Dermis blood vessel endothelial cell (primary cell): Measurements from ENCODE around the gene ABLIM2. TPM values are rescaled to one million over a fixed set of nuclear protein-coding genes. Genes with fewer than 3 reads are reported as not detected.

Experiments
- DNase-seq: peaks from one replicate; pipeline ENCODE4 v3.0.0; 2010
- total RNA-seq: library from RNA; depleted of rRNA; stranded (reverse); fragments of >200 nt; gene quantifications from 2 replicates; pipeline ENCODE4 v1.2.3, GENCODE V29; 2014

ABLIM2 gene
- total RNA-seq, 1 donor from 2014 or later = 8.8 TPM

GRCh38 chr4:8019396-8020365, 138.9 kb downstream of the ABLIM2 start:
- DNase-seq = no peak

DNA sequence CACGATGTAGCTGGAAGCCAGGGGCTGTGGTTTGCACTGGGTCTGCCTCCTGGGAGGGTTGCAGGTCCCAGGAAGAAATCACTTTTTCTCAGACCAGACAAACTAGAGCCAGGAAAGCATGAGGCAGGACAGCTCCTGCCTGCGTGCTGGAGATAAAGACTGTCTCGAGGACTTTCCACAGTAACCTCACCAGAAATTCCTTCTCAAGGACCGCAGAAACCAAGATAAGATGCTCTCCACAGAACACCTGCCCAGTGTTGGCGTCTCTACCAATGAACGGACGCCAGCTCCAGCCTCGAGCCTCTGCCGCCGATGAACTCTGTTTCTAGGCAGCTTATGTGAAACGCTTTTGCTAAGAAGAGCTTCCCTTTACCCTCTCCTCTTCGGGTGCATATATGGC, 142.1 kb downstream of the ABLIM2 start:
- no peak for DNase-seq

DNA sequence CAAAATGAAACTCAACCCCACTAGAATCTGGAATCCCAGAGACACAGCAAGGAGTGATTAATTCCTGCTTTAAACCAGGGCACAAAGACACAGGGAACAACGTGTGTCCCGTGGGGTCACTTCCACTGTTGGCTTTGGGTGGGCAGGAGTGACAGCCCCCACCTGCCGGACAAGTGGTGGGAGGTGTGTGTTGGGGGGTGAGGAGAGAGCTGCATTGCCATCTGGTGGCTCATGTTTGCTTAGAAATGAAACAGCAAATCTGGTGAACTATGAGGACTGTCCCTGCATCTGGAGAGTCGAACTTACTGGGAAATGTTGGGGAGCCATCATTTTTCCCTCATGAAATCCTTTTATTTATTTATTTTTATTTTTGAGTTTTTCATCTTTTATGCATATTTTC, 143.1 kb downstream of the ABLIM2 start:
- peak; percentile 39 for DNase-seq

DNA sequence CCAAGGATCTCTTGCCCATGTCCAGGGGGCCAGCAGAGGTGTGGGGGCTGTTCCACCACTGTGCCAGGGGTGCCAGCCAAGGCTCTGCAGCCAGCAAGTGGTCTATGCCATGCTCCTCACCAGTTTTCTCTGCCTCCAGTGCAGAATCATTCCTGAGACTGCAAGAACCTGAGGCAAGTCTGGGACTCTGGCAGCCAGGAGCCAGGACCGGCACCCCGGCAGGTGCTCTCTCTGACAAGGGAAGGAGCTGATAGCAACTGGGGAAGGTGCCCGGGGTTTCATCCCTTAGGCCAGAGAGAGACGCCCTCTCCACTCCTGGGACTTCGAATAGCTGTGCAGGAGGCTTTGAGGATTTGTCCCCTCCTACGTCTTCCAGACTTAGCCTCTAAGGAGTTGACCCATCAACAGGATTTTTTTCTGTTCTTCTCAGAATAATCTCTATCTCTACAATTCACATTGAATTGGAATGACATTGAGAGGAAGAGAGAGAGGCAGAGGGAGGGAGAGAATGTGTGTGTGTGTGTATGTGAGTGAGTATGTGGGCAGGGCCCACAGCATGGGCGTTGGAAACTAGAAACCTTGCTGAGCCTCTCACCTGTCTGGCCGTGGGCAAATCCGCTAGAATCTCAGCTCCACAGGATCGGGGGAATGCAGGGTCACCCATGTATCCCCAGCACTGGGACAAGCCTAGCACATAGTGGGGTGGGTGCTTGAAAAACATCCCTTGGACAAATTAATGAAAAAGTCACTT, 144.5 kb downstream of the ABLIM2 start:
- no peak for DNase-seq

- no peak for DNase-seq
Measured at GRCh38 chr4:8012517-8012916, 146.1 kb downstream of the ABLIM2 start.

DNA sequence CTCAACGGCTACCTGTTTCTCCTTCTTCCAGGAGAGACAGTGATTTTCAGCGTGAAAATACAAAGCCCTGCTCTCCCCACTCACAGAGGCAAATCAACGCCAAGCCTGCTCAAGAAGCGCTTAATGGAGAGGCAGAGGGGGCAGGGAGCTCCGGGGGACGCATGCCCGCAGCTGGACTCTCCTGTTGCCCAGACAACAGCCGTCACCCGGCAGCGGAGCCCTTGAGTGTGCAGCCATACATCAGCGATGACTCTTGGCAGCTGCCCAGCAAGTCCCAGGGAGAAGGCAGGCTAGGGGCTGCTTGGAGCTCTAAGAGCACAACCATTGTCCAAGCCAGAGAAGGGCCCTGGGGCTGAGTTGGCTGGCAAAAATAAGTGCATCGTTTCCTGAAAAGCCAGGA, 148.0 kb downstream of the ABLIM2 start:
- peak; percentile 9 for DNase-seq

DNA sequence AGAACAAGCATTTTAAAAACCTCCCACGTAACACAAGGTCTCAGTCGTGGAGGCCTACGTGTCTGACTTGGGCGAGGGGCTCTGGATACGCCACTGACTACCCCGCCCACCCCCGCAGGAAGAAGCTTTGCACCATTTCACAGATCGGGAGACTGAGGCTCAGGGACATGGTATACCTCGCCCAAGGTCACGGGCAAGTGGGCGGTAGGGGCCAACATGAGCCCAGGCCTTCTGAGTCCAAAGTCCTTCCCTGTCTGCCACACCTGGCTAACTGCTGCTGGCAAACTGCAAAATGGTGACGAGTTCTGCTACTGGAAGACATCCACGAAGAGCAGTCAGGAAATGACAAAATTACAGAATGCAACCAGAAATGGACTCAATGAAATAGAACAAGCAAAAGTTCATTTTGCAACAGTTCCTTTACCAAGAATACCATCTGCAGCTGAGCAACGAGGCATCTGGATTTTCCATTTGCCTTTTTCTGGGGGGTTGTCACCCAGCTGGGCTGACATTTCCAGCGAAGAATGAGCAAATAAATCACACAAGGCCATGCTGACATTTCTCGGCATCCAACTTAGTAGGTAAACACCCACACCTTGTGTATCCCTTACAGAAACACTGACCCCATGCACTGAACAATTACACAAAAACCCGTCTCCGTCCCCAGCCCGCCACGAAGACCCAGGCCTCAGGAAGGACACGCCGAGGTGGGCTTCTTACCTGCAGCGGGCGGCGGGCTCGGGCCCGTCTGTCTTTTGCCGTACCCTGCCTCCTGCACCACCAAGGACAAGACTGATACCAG, 148.7 kb downstream of the ABLIM2 start:
- DNase-seq = no peak

- no peak for DNase-seq
Measured at GRCh38 chr4:8009097-8009496, 149.5 kb downstream of the ABLIM2 start.

DNA sequence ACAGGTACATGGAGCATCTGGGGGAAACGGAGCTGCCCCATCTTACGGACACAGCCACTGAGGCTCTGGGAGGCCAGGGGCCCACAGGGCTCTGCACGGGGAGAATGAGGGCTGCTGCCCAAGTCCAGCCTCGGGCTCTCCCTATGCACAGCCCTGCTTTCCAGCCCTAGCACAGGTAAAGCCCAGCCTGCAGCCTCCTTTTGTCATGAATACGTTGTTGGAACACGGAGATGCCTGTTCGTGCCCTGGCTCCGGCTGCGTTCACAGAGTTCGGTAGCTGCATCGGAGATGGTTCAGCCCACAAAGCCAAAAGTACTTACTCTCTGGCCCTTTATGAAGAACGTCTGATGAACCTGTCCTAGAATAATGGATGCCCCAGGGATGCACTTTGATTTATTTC, 150.2 kb downstream of the ABLIM2 start:
- no peak for DNase-seq

- no peak for DNase-seq
Measured at GRCh38 chr4:8007581-8007980, 151.0 kb downstream of the ABLIM2 start.

- DNase-seq = no peak
Measured at GRCh38 chr4:8006471-8006870, 152.1 kb downstream of the ABLIM2 start.

- no peak for DNase-seq
Measured at GRCh38 chr4:8005814-8006215, 152.8 kb downstream of the ABLIM2 start.

DNA sequence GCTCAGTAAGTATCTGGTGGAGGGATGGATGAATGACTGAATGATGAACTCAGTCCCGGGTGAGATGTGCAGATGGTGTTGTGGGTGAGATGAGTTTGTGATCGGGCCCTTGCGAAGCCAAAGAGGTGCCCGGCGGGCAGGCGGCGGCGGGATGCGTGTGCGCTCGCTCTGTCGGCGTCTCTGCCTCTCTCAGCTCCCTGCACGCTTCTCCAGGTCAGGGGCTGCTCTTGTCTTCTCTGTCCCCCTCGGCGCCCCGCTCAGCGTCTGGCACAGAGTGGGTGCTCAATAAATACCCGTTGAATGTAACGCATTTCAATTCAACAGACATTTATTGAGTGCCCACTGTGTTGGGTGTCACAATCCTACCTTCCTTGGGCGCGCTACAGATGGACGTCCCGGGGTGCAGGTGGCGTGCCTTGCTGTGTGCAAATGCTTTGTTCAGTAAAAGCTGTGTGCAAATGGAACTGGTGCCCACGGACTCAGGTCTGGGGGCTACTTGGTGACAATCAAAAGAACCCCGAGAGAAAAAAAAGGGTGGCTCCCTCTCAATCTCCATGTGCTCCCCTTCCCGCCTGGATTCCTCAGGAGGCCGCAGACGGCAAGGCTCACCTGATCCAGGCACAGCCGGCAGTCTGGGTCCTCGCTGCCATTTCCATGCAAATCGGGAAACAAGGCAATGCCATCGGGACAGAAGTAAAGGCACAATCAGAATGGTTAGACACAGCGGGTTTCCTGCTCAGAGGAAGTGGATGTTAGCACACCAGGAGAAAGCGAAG, 153.4 kb downstream of the ABLIM2 start:
- DNase-seq = no peak

DNA sequence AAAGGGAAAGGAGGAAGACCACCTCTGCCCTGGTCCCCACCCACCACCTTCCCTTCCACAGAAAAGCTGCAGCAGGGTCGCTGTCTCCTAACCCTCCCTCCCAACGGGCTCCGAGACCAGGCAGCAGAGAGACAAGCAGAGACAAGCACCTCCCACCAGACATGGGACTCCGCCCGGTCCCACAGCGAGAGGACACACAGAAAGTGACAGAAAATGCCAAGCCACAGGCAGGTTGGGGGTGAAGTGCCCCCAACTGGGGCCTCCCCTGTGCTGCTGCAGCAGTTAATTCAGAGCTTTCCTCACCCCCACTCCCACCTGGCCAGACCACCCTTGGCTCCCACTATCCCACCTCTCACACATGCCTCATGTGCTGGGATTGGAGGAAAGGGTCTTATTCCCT, 154.5 kb downstream of the ABLIM2 start:
- no peak for DNase-seq

- no peak for DNase-seq
Measured at GRCh38 chr4:8002525-8003309, 155.9 kb downstream of the ABLIM2 start.

DNA sequence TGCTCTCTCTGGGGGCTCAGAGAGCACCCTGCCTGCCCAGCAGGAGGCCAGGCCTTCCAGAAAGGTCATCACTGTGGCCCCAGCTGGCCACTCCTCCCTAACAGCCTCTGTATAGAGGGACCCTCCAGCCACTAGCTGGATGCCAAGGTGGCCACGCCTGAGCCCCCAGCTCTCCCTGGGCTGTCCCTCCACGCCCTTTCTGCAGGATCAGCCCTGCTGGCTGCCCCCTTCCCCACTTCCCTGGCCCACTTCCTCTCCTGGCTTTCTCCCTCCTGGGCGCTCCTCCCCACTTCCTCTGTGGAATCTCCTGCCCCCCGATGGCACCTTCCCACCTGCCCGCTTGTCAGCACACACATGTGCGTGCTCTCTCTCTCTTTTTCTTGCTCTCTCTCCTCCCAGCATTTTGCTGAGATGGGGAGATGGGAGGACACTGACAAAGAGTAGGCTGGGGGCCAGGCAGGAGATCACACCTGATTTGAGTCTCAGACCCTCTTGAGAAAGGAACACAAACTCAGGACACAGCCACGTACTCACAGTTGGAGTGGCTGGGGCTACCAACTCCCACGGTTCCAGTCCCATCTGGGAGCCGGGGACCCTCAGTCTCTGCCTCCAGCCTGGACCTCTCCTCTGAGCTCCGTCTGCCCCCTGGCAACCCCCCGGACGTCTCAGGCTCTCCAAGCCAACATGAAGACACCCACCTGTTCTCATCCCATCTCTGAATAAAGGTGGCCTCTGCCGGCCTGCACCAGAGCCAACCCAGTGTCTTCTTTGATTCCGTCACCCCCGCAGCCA, 156.9 kb downstream of the ABLIM2 start:
- no peak for DNase-seq

DNA sequence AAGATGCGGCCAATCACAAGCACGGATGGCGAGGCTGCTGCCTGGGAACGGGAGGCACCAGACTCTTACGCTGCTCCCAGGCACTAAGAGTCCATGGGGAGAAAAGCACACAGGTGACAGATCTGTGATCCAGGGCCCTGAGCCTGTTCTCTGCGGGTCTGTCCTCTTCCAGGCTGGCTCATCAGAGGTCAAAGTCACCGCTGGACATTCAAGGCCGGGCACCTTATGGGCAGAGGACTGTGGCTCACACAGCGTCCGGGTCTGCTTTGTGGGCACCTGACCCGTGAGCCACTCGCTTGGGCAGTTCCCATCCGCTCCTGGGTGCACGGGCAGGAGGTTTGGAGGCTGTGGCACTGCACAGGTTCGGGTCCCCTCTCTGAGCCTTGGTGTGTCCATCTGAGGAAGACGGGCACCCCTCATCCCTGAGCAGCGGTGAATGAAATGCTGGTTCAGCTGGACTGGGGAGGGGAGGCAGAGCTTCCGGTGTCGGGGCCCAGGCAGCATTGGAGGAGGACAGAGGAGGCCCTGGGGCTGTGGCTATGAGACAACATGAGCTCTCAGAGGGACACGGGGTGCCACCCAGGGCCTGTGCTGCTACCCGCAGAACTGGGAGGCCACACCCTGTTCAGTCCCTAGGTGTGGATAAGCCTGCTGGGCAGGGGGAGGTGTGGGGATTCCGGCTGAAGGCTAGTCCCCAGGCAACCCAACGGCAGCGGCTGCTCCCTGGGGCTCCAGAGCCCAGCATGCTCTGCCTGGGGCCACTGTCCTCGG, 157.7 kb downstream of the ABLIM2 start:
- no peak for DNase-seq

DNA sequence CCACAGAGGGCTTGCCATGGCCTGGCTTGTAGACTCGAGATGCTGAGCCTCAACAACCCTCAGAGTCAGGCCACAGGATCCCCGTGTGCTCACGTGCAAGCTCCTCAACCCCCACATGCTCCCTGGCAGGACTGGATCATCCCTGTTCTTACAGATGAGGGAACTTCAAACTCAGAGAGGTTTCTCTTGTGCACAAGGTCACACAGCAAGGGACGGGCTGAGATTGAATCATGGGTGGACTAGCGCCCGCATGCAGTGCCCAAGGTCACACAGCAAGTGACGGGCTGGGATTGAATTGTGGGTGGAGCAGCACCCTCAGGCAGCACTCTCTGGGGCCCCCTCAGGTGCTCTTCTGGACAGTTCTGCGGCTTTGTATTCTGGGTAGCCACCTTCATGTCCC, 158.4 kb downstream of the ABLIM2 start:
- no peak for DNase-seq

- DNase-seq = no peak
Measured at GRCh38 chr4:7999695-8000094, 158.9 kb downstream of the ABLIM2 start.

DNA sequence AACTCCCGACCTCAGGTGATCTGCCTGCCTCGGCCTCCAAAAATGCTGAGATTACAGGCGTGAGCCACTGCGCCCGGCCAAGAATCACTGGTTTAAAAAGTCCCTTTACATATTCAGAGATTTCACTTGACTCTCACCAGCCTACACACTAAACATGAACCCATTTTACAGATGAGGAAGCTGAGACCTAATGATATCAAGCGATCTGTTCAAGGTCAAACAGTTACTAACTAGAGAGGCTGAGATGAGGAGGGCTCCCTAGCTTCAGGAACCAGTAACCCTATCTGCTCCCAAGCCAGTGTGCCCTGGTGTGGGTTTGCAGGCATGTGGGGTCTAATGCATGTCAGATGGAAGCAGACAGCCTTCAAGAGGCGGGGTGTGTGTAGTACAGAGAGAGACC, 159.3 kb downstream of the ABLIM2 start:
- DNase-seq = no peak
